GDM1 (cell line): ENCODE data around the gene KDELR3.

ENCODE experiments used
- DNase-seq: peaks from one replicate; lab custom pipeline; 2025; lab: John Stamatoyannopoulos, UW

Gene KDELR3

GRCh38 chr22:38440747-38441350 is 27.0 kb upstream of the KDELR3 start:
- no peak for DNase-seq

- DNase-seq = no peak
These were observed 26.1 kb upstream of the KDELR3 start for GRCh38 chr22:38441620-38442287.

GRCh38 chr22:38442967-38443627 is 24.8 kb upstream of the KDELR3 start:
- DNase-seq = no peak

DNA sequence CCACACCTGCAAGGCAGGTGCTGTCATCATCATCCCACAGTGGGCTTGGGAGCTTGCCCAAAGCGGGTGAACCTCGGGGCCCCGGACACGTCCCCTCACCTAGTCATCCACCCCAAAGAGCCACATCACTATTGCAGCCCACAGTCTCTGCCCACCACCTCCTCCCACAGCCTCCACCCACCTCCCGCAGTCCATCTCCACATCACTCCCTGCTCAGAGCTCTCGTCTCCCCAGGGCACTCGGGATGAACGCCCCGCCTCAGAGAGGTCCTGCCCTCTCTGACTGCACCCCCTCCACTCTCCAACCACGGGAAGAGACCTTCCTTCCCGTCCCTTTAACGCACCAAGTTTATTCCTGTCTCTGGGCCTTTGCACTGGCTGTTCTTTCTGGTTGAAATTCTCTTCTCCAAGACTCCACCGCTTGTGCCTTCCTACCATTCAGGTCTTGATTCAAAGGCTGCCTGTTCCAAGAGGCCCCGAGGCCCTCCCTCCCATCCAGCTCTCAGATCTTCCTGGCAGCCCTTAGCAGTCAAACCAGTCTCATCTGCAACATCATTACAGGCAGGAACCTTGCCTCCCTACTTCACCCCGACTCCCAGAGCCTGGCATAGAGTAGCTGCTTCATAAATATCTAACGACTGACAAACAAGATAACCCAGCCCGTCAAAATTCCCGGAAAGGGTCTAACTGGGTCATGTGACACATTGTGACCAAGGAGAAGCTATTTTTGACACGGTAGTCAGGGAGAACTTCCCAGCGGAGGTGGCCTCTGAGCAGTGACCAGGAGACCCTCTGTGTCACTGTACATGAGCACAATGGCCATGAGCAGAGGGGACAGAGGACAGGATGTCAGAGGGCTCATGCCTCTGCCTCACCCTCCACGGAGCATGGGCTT is 24.0 kb upstream of the KDELR3 start:
- DNase-seq = no peak

DNA sequence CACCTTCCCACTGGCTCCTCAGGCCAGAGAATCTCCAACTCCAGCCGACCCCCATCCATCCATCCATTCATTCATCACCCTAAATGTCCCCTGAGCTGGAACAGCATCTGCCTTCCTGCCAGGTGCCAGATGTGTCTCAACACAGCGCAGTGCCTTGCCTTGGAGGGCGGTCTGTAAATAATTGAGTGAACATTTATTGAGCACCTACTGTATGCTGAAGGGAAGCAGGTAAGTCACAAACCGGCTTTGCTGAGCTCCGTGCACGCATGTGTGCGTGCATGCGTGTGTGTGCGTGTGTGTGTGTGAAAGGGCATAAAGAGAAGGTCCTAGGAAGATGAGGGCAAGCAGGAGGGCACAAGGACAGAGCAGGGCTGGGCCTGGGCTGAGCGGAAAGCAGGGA is 23.1 kb upstream of the KDELR3 start:
- no peak for DNase-seq

DNA sequence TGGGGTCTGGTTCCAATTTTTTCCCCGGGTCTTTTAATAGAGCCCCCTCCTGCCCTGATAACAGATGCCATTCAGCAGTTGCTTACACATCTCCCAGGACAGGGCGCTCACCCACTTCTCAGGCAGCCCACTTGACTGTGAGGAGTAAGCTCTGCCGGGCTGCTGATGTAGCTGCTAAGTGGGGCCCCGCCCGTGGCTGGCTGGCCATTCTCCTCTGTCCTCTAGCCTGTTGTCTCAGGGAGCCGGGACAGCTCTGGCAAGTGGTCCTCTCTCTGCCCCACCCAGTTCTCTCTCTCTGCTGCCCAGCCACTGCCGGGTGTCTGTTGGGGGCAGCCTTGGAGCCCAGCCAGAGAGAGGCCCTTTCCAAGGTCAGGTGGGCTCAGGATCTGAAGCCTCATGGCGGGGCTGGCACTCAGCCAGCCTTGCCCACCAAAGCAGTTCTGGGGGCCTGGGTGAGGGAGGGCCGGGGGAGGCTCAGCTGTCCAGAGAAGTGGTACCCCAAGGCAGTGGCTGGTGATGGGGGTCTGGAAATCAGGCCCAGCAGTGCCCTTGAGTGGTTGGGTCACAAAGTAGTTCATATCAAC is 21.8 kb upstream of the KDELR3 start:
- no peak for DNase-seq

DNA sequence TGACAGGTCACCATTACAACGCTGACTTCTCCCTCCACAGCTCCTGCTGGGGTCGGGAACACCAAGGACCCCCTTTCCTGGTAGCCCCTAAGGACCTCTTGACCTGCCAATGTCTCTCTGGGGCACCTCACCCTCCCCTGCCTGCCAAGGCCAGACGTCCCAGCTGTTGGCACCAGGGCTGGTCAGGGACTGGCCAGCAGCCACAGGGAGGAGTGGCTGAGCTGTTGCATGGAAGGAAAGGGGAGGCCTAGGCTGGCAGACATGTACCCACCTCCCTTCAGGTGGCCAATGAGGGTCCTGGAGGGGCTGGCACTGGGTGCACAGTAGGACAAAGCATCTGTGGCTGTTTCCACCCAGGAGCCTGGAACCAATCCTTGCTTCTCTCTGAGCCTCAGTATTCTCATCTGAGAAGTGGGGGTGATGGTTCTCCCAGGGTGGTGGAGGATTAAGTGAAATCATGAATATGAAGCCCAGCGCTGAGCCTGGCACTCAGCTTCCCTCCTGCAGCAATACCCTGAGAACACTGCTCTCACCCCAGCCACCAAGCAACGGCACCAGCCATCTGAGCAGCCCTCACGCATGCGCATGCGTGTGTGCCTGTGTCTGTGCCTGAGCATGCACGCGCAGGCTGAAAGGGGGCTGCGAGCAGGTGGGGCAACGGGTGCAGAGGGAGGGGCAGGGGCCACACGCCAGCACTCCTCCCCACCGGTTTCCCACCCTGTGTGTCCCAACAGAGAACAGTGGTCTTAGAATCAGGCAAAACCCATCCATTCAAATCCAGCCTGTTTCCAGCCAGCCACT is 18.8 kb upstream of the KDELR3 start:
- no peak for DNase-seq

DNA sequence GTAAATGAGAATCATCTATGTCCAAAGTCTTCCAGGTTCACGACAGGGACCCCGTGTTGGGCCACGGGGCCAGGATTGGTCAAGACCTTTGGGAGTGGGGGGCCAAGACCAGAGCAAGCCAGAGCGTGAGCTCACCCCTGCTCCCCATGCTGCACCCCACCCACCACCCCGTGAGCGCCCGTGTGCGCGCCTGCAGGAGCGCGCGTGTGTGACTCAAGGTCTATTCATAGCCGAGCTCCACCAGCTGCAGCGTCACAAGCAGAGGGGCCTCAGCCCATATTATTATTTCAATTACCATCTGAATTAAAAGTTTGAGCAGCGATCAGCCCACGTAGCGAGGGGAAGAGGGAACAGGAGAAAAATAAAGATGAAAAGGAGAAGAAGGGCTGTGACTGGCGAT is 18.1 kb upstream of the KDELR3 start:
- no peak for DNase-seq

GRCh38 chr22:38450234-38450797 is 17.6 kb upstream of the KDELR3 start:
- no peak for DNase-seq

GRCh38 chr22:38451404-38451803 is 16.5 kb upstream of the KDELR3 start:
- DNase-seq = no peak

DNA sequence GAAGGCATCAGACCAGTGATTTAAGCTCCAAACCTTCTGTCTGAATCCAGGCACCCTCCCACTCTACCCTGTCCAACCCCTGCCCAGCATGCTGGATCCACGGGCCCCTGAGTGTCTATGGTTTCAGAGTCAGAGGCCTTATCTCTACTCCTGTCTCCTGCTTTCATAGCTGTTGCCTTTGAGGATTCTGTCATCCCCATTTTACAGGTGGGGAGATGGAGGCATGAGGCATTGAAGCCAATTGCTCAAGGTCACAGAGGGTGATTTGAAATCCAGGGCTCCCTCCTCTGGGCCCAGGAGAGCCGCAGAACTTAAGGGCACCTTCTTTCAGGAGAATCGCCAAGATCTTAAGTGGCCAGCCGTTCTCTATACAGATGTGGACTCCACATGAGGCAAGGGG is 16.0 kb upstream of the KDELR3 start:
- DNase-seq = no peak

GRCh38 chr22:38452373-38453065 is 15.4 kb upstream of the KDELR3 start:
- no peak for DNase-seq

DNA sequence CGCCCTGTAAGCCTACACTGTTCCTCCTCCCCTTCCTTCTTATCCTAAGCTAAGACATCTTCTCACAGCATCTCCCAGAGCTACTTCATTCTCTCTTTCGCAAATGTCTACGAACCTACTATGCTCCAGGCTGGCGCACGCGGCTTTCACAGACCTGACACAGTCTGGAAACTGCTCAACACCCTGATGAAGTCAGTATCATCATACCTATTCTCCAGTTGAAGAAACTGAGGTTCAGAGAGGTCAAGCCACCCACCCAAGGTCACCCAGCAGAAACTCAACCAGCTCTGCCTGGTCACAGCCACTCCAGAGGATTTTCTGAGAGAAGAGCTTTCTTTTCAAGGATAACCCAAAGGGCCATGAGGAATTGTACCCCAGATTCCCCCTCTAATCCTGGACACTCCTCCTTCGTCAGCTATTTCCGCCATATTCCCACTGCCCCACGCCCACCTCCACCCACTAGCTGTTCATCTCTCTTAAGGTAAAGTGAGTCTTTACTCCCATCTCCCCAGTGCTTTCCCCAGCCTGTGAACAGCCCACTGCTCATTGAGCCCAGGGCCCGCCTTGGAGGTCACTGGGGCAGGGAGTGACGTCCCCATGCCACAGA is 14.7 kb upstream of the KDELR3 start:
- DNase-seq = no peak

DNA sequence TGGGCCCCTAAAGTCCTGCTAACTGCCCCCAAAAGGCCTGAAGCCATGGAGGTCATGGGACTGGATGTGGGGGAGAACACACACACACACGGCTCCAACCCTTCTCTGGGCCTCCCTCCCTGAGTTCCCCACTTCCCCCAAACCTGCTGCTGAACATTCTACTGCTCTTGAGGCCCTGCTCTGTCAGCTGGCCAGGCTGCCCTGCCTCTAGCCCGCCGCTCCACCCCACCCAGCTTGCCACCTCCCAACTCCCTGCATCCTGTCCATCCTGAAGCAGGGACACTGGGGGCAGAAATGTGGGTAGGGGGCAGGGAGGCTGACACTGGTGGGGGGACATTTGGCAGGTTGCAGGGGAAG is 13.9 kb upstream of the KDELR3 start:
- DNase-seq = no peak

GRCh38 chr22:38454353-38455075 is 13.4 kb upstream of the KDELR3 start:
- no peak for DNase-seq

DNA sequence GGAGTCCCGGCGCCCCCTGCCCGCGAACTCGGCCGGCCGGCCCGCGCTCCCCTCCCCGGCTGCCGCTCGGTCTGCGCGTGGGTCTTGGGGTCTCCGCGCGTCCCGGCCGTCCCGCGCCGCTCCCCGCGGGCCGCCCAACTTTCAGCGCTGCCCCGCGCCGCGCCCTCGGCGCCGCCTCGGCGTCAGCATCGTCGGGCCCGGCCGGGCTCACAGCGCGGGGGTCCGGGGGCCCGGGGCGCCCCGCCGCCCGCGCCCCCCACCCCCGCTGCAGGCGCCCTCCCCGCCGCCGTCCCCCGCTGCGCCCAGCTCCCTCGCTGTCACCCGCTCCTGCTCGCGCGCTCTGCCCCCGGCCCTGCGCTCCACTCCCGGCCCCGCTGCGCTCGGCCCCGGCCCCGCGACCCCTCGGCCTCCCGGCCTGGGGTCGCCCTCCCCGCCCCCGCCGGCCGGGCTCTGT is 12.8 kb upstream of the KDELR3 start, which contains the start of gene KCNJ4:
TSS of gene KCNJ4 (minus strand) at position 124 of the 454 bp plus-strand sequence. CDS start 27,067 bp downstream, outside the sequence.
- no peak for DNase-seq

DNA sequence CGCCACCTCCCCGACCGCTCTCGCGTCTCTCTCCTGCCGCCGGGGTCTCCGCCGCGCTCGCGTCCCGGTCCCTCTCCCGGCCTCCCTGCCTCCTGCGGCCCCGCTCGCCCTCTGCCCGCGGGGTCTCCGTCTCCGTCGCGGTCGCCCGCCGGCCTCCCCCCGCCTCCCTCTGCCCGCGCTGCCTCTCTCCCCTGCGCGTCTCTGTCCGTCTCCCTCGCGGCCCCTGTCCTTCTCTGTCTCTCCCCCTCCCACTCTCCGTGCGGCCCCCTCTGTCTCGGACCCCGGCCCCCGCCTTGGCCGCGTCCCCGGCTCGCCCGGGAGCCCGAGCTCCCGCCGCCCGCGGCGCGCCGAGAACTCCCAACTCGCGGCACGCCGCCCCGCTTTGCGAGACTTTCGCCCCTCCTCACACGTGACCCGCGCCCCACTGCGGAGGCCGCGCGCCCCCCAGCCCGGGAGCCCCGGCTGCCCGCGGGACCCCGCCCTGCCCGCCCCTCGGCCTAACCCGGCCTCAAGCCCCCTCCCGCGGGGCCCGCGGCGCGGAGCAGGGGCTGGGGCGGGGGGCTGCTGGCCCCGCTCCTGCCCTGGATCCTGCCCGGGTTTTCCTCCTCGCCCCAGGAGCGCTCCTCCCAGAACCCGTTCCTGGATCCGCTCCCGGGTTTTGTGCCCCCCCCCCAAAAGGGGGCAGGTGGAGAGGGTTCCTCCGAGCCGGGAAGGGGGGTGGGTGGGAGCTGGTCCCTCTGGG is 12.2 kb upstream of the KDELR3 start:
- no peak for DNase-seq

GRCh38 chr22:38456272-38456835 is 11.5 kb upstream of the KDELR3 start:
- no peak for DNase-seq
